HEK293 (cell line): ENCODE measurements around the gene DEDD2.

ENCODE experiments used
- AEBP2 ChIP-seq: fragments of 450-650 bp; formaldehyde crosslinking; IDR thresholded peaks from 2 replicates; pipeline ENCODE4 v1.5.1; 2016; ENCODE audit warnings: missing biosample characterization, missing genetic modification characterization, borderline replicate concordance
- MYNN ChIP-seq: fragments of 450-650 bp; formaldehyde crosslinking; IDR thresholded peaks from 2 replicates; pipeline ENCODE4 v1.5.1; 2016; ENCODE audit warnings: missing biosample characterization, missing genetic modification characterization, borderline replicate concordance
- MZF1 ChIP-seq: fragments of 450-650 bp; formaldehyde crosslinking; IDR thresholded peaks from 2 replicates; pipeline ENCODE4 v1.5.1; 2017; ENCODE audit warnings: missing biosample characterization, missing genetic modification characterization, borderline replicate concordance
- TCF7L2 ChIP-seq: IDR thresholded peaks from 2 replicates; pipeline ENCODE4 v1.6.1; 2011; ENCODE audit warnings: low read depth, mild to moderate bottlenecking, inconsistent platforms, low read length, moderate library complexity, borderline replicate concordance
- ZBTB20 ChIP-seq: fragments of 450-650 bp; formaldehyde crosslinking; IDR thresholded peaks from 2 replicates; pipeline ENCODE4 v1.5.1; 2016; ENCODE audit warnings: missing biosample characterization, missing genetic modification characterization
- ZNF16 ChIP-seq: fragments of 450-650 bp; formaldehyde crosslinking; IDR thresholded peaks from 2 replicates; pipeline ENCODE4 v1.5.1; 2016; ENCODE audit warnings: low read depth, missing biosample characterization, missing genetic modification characterization
- ZNF174 ChIP-seq: fragments of 450-650 bp; formaldehyde crosslinking; IDR thresholded peaks from 2 replicates; pipeline ENCODE4 v1.5.0; 2017; ENCODE audit warnings: missing biosample characterization, mild to moderate bottlenecking, missing genetic modification characterization
- ZNF274 ChIP-seq, 2 experiments: fragments of 200-500 bp in 1 of 2; fragments of 450-650 bp in 1 of 2; sonication (Bioruptor generic) in 1 of 2; formaldehyde crosslinking in 1 of 2; IDR thresholded peaks; 2 replicates each; pipeline versions ENCODE4 v1.5.1 to v1.6.1; 2014 to 2016; ENCODE audit warnings: borderline replicate concordance in 1 of 2, inconsistent platforms in 1 of 2, low read length in 1 of 2, missing biosample characterization in 1 of 2, missing genetic modification characterization in 1 of 2
- TF ChIP-seq, protein P1 (sequence below): fragments of 450-650 bp; formaldehyde crosslinking; IDR thresholded peaks from 2 replicates; pipeline ENCODE4 v1.5.1; 2016; ENCODE audit warnings: missing biosample characterization, missing genetic modification characterization

DNA sequence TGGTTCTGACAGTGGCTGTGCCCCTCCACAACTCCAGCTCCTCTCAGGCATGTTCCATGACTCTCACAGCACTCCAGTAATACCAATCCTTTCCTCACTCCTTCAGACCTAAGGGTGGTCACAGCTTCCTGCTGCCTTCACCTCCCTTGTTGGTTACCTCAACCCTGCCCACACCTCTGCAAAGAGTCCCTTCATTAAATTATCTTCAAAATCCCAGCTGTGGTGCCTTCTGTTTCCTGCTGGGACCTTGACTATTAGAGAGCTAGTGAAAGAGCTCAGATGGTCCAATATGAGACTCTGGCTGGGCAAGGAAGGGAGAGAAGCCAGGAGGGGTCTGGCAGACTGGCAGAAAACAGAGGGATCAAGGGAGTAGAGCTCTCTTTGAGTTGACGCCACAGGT lies 26.1 kb downstream of the DEDD2 start:
- TF ChIP-seq, protein P1, sequence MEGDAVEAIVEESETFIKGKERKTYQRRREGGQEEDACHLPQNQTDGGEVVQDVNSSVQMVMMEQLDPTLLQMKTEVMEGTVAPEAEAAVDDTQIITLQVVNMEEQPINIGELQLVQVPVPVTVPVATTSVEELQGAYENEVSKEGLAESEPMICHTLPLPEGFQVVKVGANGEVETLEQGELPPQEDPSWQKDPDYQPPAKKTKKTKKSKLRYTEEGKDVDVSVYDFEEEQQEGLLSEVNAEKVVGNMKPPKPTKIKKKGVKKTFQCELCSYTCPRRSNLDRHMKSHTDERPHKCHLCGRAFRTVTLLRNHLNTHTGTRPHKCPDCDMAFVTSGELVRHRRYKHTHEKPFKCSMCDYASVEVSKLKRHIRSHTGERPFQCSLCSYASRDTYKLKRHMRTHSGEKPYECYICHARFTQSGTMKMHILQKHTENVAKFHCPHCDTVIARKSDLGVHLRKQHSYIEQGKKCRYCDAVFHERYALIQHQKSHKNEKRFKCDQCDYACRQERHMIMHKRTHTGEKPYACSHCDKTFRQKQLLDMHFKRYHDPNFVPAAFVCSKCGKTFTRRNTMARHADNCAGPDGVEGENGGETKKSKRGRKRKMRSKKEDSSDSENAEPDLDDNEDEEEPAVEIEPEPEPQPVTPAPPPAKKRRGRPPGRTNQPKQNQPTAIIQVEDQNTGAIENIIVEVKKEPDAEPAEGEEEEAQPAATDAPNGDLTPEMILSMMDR (tag by site-specific recombination): no peak
- TF ChIP-seq TCF7L2 (no peak), ZNF174 (tag by site-specific recombination) (no peak), MYNN (tag by site-specific recombination) (no peak), AEBP2 (tag by site-specific recombination) (no peak), ZBTB20 (no peak), ZNF274 (IDR thresholded peaks at IDR 0.05; ENCODE audit: low read length) (no peak), ZNF274 (tag by site-specific recombination; IDR thresholded peaks at IDR 0.05; ENCODE audit: borderline replicate concordance) (no peak), ZNF16 (no peak), MZF1 (tag by site-specific recombination) (no peak)
